IPS-20b (cell line): ENCODE results near the gene SLC8A2.

ENCODE experiments used
- H3K27ac ChIP-seq: one replicate; pipeline ENCODE4 v1.5.1; 2013; ENCODE audit warnings: low read length
- H3K27me3 ChIP-seq: 2 replicates; pipeline ENCODE4 v1.6.1; 2013; ENCODE audit warnings: mild to moderate bottlenecking, low read length, inconsistent platforms; ENCODE audit not compliant: insufficient read depth
- H3K36me3 ChIP-seq: 2 replicates; pipeline ENCODE4 v1.6.1; 2013; ENCODE audit warnings: low read depth, mild to moderate bottlenecking, inconsistent platforms, low read length, moderate library complexity; ENCODE audit not compliant: insufficient read depth
- H3K4me1 ChIP-seq: 2 replicates; pipeline ENCODE4 v1.6.1; 2013; ENCODE audit warnings: mild to moderate bottlenecking, control low read depth, inconsistent platforms, low read length, moderate library complexity; ENCODE audit not compliant: insufficient read depth
- H3K4me3 ChIP-seq: 2 replicates; pipeline ENCODE4 v1.5.1; 2013; ENCODE audit warnings: mild to moderate bottlenecking, low read length, inconsistent platforms
- H3K9ac ChIP-seq: 2 replicates; pipeline ENCODE4 v1.6.1; 2013; ENCODE audit warnings: low read depth, mild to moderate bottlenecking, inconsistent platforms, low read length, moderate library complexity
- H3K9me3 ChIP-seq: 2 replicates; pipeline ENCODE4 v1.6.1; 2013; ENCODE audit warnings: mild to moderate bottlenecking, low read depth, low read length, inconsistent platforms; ENCODE audit not compliant: insufficient read depth

SLC8A2 gene

DNA sequence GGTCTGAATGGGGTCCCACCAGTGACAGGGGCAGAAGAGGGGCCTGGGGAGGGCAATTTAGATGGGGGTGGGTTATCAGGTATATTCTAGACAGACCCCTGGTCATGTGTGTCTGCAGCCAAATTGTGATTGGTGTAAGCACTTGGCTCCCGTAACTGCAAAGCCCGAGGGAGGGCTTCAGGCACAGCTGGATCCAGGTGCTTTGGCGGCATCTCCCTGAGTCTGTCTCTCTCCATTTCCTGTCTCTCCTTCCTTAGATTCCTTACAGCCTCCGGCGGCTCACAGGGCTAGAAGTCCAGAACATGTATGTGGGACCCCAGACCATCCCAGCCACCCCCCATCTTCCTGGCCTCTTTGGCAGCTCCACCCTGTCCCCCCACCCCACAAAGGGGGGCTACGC is 91.1 kb downstream of the SLC8A2 start:
- Histone ChIP-seq H3K27ac (no peak overlapping the region), H3K27me3 (no peaks in the 10 kb centered on the region), H3K4me1 (no peaks in the 10 kb centered on the region), H3K9me3 (no peaks in the 10 kb centered on the region), H3K36me3 (peaks cover 66% of the 10 kb centered on the region), H3K4me3 (no peak overlapping the region), H3K9ac (no peak overlapping the region)

GRCh38 chr19:47379381-47379938 is 92.2 kb downstream of the SLC8A2 start:
- Histone ChIP-seq H3K4me1 (no peaks in the 10 kb centered on the region), H3K4me3 (no peak overlapping the region), H3K27me3 (no peaks in the 10 kb centered on the region), H3K27ac (no peak overlapping the region), H3K36me3 (peaks cover 75% of the 10 kb centered on the region), H3K9me3 (no peaks in the 10 kb centered on the region), H3K9ac (no peak overlapping the region)

DNA sequence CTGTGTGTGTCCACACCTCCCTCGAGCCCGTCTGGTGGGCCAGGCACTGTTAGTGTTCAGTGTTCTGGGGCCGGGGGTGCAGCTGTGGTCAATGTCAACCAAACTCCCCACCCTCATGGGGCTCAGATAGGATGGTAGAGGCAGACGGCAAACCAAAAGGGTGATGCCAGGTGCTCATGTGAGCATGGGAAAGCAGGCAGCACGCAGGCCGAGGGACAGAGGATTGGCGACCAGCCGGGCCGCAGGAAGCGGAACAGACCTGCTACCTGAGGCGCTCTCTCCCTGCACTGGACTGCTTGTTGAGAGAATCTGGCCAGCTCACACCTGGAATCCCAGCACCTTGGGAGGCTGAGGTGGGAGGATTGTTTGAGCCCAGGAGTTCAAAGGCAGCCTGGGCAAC is 93.4 kb downstream of the SLC8A2 start:
- no peak overlapping the region for H3K27ac ChIP-seq
- H3K4me1 ChIP-seq = no peaks in the 10 kb centered on the region
- H3K9me3 ChIP-seq = no peaks in the 10 kb centered on the region
- H3K9ac ChIP-seq = no peak overlapping the region
- no peak overlapping the region for H3K4me3 ChIP-seq
- peaks cover 88% of the 10 kb centered on the region for H3K36me3 ChIP-seq
- no peaks in the 10 kb centered on the region for H3K27me3 ChIP-seq
